GM19395 (cell line): ENCODE results near the gene VDR.

Experiments used
- ATAC-seq: cut with Tn5 transposase; IDR thresholded peaks from one replicate; pipeline ENCODE4 v1.9.1; 2021; ENCODE audit warnings: mild to moderate bottlenecking, moderate library complexity; ENCODE audit not compliant: unreplicated experiment

Gene VDR

DNA sequence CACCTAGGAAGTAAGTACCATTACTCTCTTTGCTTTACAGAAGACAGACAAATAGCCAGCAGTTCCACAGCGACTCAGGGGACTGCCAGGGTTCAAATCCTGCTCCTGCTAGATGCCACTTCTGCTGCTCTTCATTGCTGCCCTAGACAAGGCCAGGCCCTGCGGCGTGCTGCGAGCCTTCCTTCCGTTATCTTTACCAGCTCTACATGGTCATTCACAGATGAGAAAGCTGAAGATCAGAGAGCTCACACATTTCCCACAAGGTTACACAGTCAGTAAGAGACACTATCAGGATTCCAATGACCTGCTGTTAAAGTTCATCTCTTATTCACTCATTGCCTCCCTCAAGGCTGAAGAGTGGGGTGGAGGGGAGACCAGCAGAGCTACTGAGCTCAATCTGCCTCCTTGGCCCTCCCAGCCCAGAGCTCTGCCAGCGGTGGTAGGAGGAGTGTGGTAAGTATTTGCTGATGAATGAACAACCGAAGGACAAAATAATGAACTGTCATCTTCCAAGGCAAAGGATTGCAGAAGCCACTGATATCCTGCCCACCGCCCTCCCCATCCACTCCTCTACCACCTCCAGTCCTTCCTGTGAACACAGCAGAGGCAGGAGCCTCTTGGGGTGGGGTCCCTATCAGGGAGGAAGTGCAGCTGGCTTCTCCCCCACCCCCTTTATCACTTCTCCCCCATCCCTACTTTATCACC, 70.4 kb downstream of the VDR start:
- no peak for ATAC-seq

DNA sequence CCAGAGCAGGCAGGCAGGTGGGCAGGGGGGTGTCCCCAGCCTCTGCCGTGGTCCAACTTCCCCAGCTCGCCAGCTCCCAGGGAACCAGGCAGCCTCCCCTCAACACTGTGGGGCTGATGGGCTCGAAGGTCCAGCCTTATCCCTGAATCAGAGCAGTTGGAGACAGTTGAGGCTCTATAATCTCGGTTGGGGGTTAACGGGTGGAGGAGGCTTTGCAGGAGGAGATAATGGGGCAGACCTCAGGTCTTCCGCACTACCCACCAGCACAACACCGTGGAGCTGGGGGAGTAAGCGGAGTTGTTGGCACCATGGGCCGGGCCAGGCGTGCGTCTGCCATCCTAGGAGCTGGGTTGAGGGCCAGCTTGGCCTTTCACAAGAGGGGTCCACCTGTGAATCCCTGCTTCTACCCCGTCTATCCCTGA, 71.2 kb downstream of the VDR start:
- no peak for ATAC-seq

DNA sequence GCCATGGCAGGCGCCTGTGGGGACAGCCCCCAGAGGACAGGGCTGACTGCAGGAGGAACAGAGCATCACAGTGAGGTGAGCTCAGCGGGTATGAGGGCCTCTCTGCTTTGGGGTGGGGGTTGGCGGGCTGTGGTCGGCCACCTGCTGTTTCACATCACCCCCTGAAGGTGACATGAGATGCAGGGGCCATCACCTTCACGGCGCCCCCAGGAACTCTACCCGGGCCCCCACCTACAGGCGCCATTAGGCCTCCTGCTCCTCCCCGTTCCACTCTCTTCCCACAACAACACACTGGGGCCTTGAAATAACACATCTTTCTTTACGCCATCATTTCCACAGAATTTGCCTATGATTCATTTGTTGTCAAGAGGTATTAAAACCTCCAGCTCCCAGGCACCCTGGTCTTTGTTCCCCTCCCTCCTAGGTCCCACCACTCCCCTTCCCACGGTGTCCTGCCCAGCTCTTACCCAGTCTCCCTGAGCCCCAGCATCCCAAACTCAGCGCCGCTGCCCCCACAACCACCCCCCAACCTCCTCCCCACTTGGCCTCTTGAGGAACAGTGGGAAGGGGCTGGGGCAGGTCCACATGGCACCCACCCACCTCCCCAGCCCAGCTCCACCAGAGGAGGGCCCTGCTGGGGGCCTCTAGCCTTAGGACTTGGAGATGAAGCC, 72.4 kb downstream of the VDR start:
- ATAC-seq: no peak

DNA sequence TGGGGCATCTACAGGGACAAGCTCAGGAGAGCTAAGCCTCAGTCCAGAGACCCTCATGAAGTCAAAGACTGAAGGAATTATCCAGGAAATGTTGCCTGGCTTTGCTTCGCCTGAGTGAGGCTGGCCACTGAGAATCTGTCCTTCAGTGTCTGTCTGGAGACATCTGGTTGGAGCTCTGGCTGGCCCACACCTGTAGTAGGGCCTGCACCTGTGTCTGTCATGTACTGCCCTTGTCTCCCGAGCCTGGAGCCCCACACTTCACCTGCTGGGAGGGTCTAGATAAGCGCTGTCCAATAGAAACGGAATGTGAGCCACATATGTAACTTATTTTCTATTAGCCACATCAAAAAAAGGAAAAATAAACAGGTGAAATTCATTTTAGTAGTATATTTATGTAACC, 75.2 kb downstream of the VDR start:
- ATAC-seq: no peak

DNA sequence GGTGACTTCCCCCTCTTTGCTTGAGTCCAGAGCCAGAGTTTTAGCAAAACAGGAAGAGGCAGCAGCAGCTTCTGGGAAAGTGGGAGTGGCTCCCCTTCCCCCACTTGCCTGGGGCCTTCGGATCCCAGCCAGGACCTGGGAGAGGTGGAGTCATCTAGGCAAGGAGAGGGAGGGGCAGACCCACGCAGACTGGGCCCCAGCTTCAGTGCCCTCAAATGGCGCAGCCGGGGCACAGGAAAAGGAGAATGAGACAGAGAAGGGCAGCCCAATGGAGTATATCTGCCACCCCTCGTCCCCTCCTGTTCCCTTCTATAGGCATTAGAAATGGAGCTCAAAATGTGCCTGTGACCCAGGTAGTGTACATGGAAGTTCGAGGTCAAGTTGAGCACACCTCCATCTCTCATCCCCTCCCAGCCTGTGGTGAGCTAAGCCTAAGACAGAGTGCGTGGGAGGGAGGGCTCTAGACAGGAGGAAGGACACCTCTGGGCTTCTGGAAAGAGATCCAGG, 75.8 kb downstream of the VDR start:
- ATAC-seq: no peak

DNA sequence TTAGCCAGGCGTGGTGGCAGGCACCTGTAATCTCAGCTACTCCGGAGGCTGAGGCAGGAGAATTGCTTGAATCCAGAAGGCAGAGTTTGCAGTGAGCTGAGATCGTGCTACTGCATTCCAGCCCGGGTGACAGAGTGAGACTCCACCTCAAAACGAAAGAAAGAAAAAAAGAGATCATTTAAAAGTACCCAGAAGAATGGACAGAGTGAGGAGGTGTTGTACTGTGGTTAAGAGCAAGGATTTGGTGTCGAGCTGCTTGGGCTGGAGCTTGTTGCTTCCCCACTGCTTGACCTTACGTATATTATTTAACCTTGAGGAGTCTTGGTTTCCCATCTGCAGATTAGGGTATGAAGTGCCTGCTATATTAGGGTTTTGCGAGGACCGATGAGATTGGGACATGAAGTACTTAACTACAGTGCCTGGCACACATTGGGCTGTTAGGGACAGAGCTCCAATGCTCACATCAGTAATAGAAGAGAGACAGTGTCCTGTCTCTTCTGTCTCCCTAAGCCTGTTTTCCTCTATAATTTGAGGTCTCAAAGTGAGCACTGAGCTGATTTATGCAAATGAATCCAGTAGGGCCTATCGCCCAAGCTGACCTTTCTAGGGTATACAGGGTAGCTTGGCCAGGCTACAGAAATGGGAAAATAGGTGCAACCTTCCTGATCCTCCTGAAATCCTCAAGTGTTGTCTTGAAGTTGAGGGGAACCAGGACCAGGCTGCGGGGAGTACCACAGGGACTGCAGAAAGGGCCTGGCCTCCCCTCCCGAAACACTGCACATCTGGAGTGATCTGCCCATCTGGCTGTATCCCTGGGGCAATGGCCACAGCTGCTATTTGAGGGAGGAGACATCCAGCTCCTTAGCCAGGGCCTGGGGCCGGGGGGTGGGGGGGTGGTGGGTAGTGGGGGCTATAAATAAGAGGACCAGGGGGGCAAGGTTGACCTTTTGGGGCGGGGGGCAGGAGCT, 76.5 kb downstream of the VDR start:
- ATAC-seq: no peak

DNA sequence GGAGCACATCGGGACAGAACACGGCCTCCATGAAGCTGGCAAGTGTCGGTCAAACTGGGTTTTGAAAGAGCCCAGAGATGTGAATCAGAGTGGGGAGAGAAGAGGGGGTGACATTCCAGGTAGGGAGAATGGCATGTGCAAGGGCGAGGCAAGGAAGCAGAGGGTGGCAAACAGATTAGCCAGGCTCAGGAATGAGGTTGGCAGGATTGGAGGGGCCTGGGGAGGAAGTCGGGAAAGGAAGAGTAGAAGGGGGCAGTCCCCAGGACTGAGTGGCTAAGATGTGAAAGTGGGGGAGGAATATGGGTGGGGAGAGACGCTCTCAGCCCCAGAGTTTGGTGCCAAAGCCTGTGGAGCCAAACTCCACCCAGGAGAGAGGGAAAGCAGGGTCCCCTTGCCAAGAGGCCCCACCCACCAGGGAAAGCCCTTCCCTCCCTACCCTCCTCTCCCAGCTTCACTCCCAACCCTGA, 79.6 kb downstream of the VDR start:
- no peak for ATAC-seq

DNA sequence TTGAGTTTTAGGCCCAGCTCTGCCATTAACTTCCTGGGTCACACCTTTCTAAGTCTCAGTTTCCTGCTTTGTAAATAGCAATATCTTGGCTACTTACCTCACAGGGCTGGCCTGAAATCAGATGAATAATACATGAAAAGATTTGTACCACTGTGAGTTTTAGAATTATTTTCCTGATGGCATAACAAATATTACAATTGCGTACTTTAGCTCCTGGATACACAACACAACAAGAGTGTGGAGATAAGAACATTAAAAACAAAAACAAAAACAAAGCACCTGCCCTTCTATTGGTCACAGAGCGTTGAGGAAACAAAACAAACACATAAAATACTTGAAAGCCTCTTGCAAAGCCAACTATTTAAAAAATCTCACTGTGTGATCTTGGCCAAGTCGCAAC, 80.2 kb downstream of the VDR start:
- ATAC-seq: no peak

DNA sequence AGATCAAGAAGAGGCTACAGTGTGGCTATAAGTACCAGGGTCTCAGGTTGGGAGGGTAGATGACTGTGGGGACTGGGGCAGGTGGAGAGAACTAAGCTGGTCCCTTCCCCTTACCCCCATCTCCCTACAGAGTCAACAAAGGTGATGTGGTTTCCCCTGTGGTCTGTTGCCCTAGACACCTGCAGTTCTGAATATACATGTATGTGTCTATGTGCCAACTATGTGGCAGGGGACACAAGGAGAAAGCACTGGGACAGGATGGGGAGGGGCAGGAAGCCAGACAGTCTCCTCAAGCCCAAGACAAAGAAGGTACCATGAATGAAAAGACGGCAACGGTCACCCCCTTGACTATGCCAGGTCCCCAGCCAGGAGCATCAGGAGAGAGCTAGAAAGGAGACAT, 80.6 kb downstream of the VDR start:
- no peak for ATAC-seq

DNA sequence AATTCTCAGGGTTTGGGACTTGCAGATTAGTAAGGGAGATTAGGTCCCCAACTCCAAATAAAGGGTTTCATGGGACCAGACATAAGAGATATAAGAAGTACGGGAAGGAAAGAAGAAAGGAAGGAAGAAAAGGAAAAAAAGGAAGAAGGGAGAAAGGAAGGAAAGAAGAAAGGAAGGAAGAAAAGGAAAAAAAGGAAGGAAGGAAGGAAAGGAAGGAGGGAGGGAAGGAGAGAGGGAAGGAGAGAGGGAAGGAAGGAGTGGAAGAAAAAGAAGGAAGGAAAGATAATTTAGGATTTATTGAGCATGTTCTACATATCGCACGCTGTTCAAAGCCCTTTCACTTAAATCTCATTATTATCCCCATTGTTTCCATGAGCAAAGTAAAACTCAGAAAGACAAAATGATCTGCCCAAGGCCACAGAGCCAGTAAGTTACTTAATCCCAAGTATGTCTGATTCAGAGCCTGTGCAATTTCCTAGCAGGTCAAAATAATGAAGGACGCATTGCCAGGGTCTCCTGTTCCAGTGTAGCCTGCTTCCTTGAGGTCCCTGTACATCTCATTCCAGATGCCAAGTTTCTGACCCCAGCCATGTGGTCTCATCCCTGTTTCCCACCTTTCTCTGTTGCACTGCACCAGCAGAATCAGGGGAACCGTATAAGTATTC, 81.2 kb downstream of the VDR start:
- ATAC-seq: no peak

DNA sequence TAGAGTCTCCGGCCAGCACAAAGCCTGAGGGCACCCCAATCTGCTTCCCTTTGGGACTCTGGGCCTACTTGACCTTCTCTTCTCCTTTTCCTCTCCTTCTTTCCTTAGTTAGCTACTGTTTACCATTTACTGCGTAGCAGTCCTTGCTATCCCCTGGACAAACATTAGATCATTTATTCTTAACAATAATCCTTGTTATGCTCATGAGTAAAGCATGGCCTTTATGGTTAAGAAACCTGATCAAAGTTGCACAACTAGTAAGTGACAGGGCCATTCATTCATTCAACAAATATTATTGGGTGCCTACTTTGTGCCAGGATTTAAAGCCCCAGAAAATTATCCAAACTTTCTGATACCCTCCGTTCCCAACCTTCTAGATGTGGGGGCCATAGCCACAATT, 81.9 kb downstream of the VDR start:
- ATAC-seq: no peak

DNA sequence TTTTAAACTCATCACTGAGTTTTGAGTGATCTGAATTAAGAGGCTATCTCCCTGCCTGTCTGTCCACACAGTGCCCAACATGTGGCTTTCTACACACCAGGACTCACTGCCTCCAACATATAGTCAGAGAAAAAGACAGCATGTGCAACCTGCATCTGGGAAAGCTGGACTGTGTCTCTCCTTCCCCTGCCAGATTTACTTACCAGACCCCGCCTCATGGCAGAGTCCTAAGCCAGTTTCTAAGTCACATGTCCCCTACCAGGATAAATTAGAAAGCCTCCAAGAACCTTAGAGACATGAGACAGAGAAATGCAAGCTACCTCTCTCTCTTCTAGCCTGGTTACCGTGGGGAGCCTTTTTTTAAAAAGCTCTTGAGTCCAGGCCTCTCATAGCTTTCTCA, 82.4 kb downstream of the VDR start:
- ATAC-seq: no peak

DNA sequence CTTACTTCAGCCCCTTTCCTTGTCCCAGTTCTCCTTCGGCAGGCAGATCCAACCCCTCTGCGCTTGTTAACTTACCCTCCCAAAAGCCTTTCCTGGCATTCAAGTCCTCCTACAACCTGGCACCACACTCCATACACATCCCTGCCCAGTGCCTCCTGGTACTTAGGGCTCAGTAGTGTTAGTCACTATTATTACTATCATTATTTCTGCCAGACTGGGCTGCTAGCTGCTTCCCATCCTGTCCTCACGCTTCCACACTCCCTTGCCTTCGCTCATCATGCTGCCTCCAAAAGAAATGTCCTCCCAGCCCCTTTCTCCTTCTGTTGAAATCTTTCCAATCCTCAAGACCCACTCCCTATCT, 83.5 kb downstream of the VDR start:
- no peak for ATAC-seq

DNA sequence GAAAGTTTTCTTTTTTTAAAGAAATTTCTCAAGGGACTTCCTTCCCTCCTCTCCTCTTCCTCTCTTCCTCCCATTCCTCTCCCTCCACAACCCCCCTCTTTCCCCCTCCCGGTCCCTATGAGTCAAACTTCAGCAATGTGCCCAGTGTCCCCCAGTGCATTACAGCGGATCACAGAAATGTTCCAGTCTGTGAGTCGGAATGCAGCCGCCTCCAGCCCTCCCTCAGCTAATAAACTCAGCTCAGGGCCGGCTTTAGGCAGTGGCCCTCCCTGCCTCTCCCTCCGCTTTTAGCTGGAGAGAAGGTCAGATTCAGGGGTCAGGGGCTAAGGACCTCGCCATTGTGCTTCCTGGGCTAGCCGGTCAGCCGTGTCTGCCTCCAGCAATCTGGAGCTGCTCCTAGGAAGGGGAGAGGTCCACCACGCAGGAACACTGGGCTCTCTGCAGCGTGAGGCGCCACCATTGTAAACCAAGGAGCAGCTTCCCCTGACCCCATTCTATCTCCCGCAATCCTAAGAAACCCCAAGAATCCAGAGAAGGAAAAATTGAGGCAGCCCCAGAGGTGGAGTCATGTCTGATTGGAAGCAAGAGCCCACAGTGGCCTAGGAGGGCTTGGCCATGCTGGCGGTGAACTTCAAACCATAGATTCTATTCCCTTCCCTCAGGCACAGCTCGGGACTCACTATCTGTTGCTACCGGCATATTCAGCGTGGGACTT, 84.0 kb downstream of the VDR start:
- no peak for ATAC-seq

DNA sequence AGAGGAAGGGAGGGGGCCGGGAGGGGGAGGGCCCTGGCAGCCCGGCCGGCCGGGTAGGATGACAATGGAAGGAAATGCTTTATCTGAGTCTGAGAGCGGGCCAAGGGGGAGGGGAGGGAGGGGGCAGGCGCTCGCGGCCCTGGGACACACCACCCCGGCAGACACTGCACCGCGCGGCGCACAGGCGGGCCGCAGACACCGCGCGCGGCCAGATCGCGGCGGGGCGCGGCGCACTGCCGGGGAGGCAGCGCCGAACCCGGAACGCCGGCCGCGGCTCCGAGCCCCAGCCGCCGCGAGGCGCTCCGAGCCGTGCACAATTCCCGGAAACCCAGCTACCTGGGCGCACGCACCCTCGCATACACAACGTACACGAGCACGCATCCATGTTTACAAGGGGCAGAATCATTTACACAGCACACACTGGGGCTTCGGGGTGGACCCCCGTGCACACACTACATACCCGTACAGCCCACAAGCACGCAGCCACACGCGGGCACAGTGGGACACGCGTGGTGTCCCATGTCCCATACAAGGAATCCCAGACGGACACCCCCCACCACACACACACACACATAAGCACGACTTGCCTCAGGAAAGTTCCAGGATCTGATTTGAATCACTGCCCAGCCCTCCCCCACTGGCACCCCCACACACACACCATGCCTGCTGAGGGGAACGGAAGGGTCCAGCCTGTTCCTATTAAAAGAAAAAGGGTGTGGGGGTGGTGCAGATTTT, 84.7 kb downstream of the VDR start, which contains the start of gene HDAC7:
TSS of gene HDAC7 (minus strand) at position 8 of the 735 bp plus-strand sequence. CDS start 118 bp downstream, outside the sequence.
- peak; percentile 45 for ATAC-seq

DNA sequence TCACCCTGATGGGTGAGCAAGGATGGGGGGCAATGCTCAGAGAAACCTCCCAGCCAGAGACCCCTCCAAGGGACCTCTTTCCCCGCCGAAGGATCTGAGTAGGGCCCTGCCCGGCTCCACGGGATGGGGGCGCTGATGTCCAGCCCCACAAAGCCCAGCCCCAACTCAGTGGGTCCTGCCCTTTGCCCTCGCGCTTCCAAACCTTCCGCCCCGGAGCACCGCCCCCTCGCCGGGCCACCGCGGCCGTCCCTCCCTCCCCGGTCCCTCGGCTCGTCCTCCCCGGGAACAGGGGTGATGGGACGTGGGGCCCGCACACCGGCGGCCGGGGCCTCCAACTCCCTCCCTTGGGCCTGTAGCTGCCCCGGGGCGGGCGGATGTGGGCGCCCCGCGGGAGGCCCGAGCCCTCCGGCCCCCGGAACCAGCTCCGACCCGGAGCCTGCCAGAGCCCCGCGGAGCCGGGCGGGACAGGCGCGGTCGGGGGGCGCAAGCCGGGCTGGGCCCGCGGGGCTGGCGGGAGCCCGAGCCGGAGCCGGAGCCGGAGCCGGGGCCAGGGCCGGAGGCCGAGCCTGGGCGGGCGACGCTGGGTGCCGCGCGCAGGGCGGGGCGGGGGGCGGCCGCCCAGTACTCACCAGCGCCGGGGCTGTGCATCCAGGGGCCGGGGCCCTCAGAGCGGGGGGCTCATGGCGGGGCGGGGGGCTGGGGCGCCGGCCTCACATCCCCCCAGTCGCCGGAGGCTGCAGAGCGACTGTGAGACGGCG, 85.5 kb downstream of the VDR start:
- ATAC-seq: peak; percentile 38

DNA sequence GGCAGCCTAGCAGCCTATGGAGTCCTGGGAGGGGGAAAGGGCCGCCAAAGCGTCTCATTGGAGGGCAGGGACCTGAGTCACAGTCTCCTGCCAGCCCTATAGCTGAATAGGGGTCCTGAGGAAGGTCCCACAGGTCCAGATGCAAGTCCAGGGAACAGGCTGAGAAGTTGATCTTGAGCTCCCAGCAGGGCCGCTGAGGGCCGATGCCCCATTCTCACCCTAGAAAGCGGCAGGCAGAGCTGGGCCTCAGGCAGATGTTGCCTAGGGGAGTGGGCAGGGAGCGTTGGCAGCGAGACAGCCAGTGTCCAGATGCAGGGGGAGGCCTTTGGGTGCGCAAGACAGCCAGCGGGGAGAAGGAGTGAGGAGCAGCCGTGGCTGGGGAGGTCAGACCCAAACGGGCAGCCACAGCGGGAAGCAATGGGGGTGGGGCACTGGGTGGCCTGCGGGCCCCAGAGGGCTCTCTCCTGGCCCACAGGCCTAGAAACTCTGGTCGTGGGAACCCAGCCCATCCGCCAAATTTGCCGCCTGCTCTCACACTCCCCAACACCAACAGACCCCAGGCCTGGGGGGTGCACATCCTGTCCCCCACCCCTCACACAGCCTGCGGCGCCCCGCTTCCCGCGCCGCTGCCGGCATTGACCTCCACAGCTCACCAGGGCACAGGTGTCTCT, 86.2 kb downstream of the VDR start:
- ATAC-seq: peak; percentile 5

DNA sequence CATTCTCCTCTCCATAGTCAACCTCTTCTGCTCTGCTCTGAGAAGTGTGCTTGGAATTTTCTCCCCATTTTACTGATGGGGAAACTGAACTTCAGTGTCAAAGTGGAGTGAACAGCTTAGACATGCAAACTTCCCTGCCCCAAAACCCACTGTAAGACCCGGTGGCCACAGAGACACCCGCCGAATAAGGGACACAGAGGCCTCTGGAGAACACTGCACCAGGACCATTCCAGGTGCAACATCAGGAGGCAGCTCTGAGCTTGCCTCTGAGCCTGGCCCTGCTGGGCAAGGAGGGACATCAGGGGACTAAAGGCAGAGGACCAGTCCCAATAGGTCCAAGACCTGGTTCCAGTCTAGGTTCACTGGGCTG, 86.8 kb downstream of the VDR start:
- no peak for ATAC-seq
